Fibroblast of mammary gland (primary cell): ENCODE data around the gene LMO1.
A peak's percentile ranks its signal among the peaks of the same experiment; 100 is the strongest.

Experiments used
- DNase-seq: peaks from one replicate; pipeline ENCODE4 v3.0.0-alpha.2; 2010; ENCODE audit warnings: low read depth
- H3K4me3 ChIP-seq: 2 replicates; pipeline ENCODE4 v1.5.1; 2011; ENCODE audit warnings: low read depth, mild to moderate bottlenecking, low read length, moderate library complexity; ENCODE audit not compliant: control insufficient read depth
- CTCF ChIP-seq: conservative IDR thresholded peaks from 2 replicates; pipeline ENCODE4 v1.5.1; 2011; ENCODE audit warnings: low read depth, low read length, inconsistent platforms; ENCODE audit not compliant: control insufficient read depth, insufficient read depth

The LMO1 gene

GRCh38 chr11:8293171-8293570 is 29.5 kb upstream of the LMO1 start:
- H3K4me3 ChIP-seq = no peak overlapping the region
- no peak for DNase-seq
- TF ChIP-seq CTCF = no peak

GRCh38 chr11:8292351-8292750 is 28.7 kb upstream of the LMO1 start:
- DNase-seq = no peak
- H3K4me3 ChIP-seq = no peak overlapping the region
- no peak for TF ChIP-seq CTCF

- no peak for TF ChIP-seq CTCF
These were observed 28.0 kb upstream of the LMO1 start for GRCh38 chr11:8291421-8292350.

GRCh38 chr11:8290081-8290810 is 26.6 kb upstream of the LMO1 start:
- TF ChIP-seq CTCF = no peak
- H3K4me3 ChIP-seq = no peak overlapping the region
- DNase-seq = no peak

More at GRCh38 chr11:8291421-8292350, 28.0 kb upstream of the LMO1 start:
- no peak for DNase-seq
- H3K4me3 ChIP-seq = no peak overlapping the region

- DNase-seq = peak; percentile 16
- H3K4me3 ChIP-seq = no peak overlapping the region
- no peak for TF ChIP-seq CTCF
These were observed 25.8 kb upstream of the LMO1 start for GRCh38 chr11:8289492-8289918.

GRCh38 chr11:8288824-8289491 is 25.3 kb upstream of the LMO1 start:
- TF ChIP-seq CTCF = no peak
- DNase-seq = no peak
- H3K4me3 ChIP-seq = no peak overlapping the region
